ENCODE data around the gene TPX2. TPM values are rescaled to one million over a fixed set of nuclear protein-coding genes. Genes with fewer than 3 reads are reported as not detected.
A peak's percentile ranks its signal among the peaks of the same experiment; 100 is the strongest.

TPX2 gene
- total RNA-seq, 1 donor from 2014 or later: 126 TPM

- TF ChIP-seq, protein P1, sequence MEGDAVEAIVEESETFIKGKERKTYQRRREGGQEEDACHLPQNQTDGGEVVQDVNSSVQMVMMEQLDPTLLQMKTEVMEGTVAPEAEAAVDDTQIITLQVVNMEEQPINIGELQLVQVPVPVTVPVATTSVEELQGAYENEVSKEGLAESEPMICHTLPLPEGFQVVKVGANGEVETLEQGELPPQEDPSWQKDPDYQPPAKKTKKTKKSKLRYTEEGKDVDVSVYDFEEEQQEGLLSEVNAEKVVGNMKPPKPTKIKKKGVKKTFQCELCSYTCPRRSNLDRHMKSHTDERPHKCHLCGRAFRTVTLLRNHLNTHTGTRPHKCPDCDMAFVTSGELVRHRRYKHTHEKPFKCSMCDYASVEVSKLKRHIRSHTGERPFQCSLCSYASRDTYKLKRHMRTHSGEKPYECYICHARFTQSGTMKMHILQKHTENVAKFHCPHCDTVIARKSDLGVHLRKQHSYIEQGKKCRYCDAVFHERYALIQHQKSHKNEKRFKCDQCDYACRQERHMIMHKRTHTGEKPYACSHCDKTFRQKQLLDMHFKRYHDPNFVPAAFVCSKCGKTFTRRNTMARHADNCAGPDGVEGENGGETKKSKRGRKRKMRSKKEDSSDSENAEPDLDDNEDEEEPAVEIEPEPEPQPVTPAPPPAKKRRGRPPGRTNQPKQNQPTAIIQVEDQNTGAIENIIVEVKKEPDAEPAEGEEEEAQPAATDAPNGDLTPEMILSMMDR (conservative IDR thresholded peaks at IDR 0.05; ENCODE audit: low read depth, low read length): peak; percentile 78
- H3K4me3 ChIP-seq (ENCODE audit: low read depth, low read length): peak within 1 kb of the TSS; percentile 85
- no peak for DNase-seq (ENCODE audit: low read depth)
Observed at GRCh38 chr20:31722257-31723068, 16.6 kb upstream of the TPX2 start, which contains the start of gene BCL2L1. Gene BCL2L1, minus strand, starts transcription at chr20:31722868. Its CDS starts 650 bp downstream, at chr20:31722218.

GRCh38 chr20:31723069-31723318 lies 16.1 kb upstream of the TPX2 start:
- TF ChIP-seq, protein P1 (conservative IDR thresholded peaks at IDR 0.05; ENCODE audit: low read depth, low read length): no peak
- no peak for DNase-seq (ENCODE audit: low read depth)
- peak overlapping the region; percentile 85 for H3K4me3 ChIP-seq (ENCODE audit: low read depth, low read length)

DNA sequence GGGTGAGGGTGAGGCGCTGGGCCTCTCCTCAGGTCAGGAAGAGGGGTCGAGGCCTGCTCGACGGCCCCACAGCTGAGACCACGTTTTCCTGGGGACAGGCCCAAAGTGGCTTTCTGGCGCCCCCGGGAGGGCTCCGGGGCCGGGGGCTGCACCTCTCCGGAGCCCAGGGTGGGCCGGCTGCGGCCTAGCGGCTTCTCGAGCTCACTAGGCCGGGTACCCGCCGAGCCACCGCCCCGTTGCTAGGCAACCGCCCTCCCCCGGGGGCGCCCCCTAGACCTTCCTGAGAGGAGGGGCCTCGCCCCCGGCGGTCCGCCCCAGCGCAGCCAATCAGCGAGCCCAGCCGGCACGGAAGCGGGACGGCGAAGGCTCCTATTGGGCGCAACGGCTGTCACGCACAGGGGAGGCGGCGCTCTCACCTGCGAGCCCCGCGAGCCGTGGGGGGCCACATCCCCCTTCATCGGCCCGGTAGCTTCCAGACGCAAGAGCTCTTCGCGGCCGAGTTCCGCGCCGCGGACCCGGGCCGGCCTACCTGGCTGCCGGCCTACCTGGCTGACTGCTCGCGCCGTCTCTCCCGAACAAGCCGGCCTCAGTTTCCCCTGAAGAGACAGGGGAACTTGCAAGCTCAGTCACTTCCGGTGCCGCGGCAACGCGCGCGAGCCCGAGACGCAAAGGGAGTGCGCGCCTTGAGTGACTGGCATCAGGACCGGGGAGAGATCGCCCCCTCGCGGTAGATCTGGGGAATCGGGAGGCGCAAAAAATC lies 15.6 kb upstream of the TPX2 start:
- TF ChIP-seq, protein P1 (conservative IDR thresholded peaks at IDR 0.05; ENCODE audit: low read depth, low read length): peak; percentile 94
- DNase-seq (ENCODE audit: low read depth): peak; percentile 75
- H3K4me3 ChIP-seq (ENCODE audit: low read depth, low read length): peak overlapping the region; percentile 85

GRCh38 chr20:31731321-31731717 lies 7.8 kb upstream of the TPX2 start:
- no peak for DNase-seq (ENCODE audit: low read depth)
- TF ChIP-seq, protein P1 (conservative IDR thresholded peaks at IDR 0.05; ENCODE audit: low read depth, low read length): no peak
- H3K4me3 ChIP-seq (ENCODE audit: low read depth, low read length): no peak overlapping the region

GRCh38 chr20:31739550-31739977 lies 474 bp downstream of the TPX2 start:
- TF ChIP-seq, protein P1 (conservative IDR thresholded peaks at IDR 0.05; ENCODE audit: low read depth, low read length): no peak
- H3K4me3 ChIP-seq (ENCODE audit: low read depth, low read length): peak overlapping the region; percentile 67
- DNase-seq (ENCODE audit: low read depth): no peak

DNA sequence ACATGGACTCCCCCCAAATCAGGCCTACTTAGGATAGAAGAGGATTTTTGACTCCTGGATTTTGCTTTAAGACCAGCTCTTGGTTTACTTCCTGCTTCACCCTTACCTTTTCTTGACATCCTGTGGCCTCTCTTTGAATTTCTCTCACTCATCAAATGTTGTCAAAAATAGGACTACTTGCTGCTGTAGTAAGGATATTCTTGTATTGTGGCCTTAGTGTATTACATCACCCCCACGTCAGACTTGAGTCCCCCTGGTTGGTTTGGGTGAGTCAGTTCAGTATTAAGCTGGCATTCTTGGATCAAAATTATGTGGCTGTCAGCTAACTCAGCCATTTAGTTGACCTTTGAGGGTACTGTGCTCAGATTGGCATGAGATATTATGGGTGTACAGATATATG lies 1.1 kb downstream of the TPX2 start:
- H3K4me3 ChIP-seq (ENCODE audit: low read depth, low read length): peak overlapping the region; percentile 67
- DNase-seq (ENCODE audit: low read depth): no peak
- TF ChIP-seq, protein P1 (conservative IDR thresholded peaks at IDR 0.05; ENCODE audit: low read depth, low read length): no peak
